Endothelial cell of umbilical vein (primary cell): ENCODE results near the gene XPNPEP1. TPM values are rescaled to one million over a fixed set of nuclear protein-coding genes. Genes with fewer than 3 reads are reported as not detected.

Experiments
- BruUV-seq: library from RNA; stranded (reverse); fragments of 400-500 nt; replicated peaks from 2 replicates; lab custom pipeline; 2021; lab: Mats Ljungman, UMichigan
- CTCF ChIA-PET: fragments of 300-600, 350-600 bp; sonication (Branson Sonifier 250); formaldehyde crosslinking; loops from one replicate; lab custom pipeline; 2021; ENCODE audit warnings: antibody characterized with exemption, inconsistent platforms; lab: Charles Lee
- POLR2A ChIA-PET: fragments of 300-600, 350-600 bp; sonication (Branson Sonifier 250); formaldehyde crosslinking; loops from one replicate; lab custom pipeline; 2021; ENCODE audit warnings: antibody characterized with exemption, inconsistent platforms; lab: Charles Lee
- DNase-seq: peaks from one replicate; pipeline ENCODE4 v3.0.0-alpha.2; 2011; ENCODE audit warnings: low read depth, low spot score
- FAIRE-seq: peaks from 2 replicates; lab custom pipeline; 2011; peaks lifted over from hg19 to GRCh38; lab: Jason Lieb, UNC
- H2AFZ ChIP-seq: 2 replicates; pipeline ENCODE4 v1.6.0; 2012; ENCODE audit warnings: low read depth, low read length, control low read depth, inconsistent platforms
- H3K27ac ChIP-seq: 2 replicates; pipeline ENCODE4 v1.5.1; 2011; ENCODE audit warnings: low read depth, mild to moderate bottlenecking, control low read depth, low read length, moderate library complexity; ENCODE audit not compliant: insufficient read depth
- H3K27me3 ChIP-seq, 2 experiments: 2 replicates each; pipeline versions ENCODE4 v1.6.0 to v1.6.1; 2011; ENCODE audit warnings: low read length in 2 of 2, mixed read lengths in 1 of 2; ENCODE audit not compliant: control insufficient read depth in 2 of 2, insufficient read depth in 2 of 2
- H3K36me3 ChIP-seq, 2 experiments: 2 replicates in 1 of 2; 3 replicates in 1 of 2; pipeline ENCODE4 v1.5.1; 2011; ENCODE audit warnings: low read length in 2 of 2, mild to moderate bottlenecking in 1 of 2, moderate library complexity in 1 of 2; ENCODE audit not compliant: control insufficient read depth in 2 of 2, insufficient read depth in 2 of 2; ENCODE audit errors: extremely low read depth in 1 of 2
- H3K4me1 ChIP-seq: 3 replicates; pipeline ENCODE4 v1.5.1; 2011; ENCODE audit warnings: mild to moderate bottlenecking, low read length; ENCODE audit not compliant: control insufficient read depth, insufficient read depth; ENCODE audit errors: extremely low read depth
- H3K4me2 ChIP-seq: 2 replicates; pipeline ENCODE4 v1.6.1; 2011; ENCODE audit warnings: low read length, control low read depth, mixed read lengths; ENCODE audit not compliant: insufficient read depth
- H3K4me3 ChIP-seq, 3 experiments: fragments of 200-600 bp in 1 of 3; sonication (generic), shearing (Covaris generic) in 1 of 3; replicated peaks in 1 of 3; 2 replicates each; pipeline ENCODE4 v1.5.1; 2011 to 2016; ENCODE audit warnings: control low read depth in 3 of 3, low read length in 3 of 3, mild to moderate bottlenecking in 2 of 3, inconsistent platforms in 1 of 3, low read depth in 1 of 3, moderate library complexity in 1 of 3; ENCODE audit not compliant: insufficient read depth in 1 of 3
- H3K79me2 ChIP-seq: 2 replicates; pipeline ENCODE4 v1.6.0; 2012; ENCODE audit warnings: low read length, inconsistent platforms; ENCODE audit not compliant: control insufficient read depth, insufficient read depth
- H3K9ac ChIP-seq: replicated peaks from 2 replicates; pipeline ENCODE3; 2011; ENCODE audit warnings: low read length, control low read depth; ENCODE audit not compliant: insufficient read depth; ENCODE audit errors: extremely low read depth
- H3K9me1 ChIP-seq: replicated peaks from 3 replicates; pipeline ENCODE4 v1.6.0; 2011; ENCODE audit warnings: mild to moderate bottlenecking, low read length; ENCODE audit not compliant: control insufficient read depth, insufficient read depth; ENCODE audit errors: extremely low read depth
- H3K9me3 ChIP-seq: replicated peaks from 2 replicates; pipeline ENCODE4 v1.5.1; 2012; ENCODE audit warnings: low read length, inconsistent platforms; ENCODE audit not compliant: control insufficient read depth, insufficient read depth
- H4K20me1 ChIP-seq: replicated peaks from 2 replicates; pipeline ENCODE3; 2011; ENCODE audit warnings: mild to moderate bottlenecking, low read length; ENCODE audit not compliant: control insufficient read depth, insufficient read depth; ENCODE audit errors: extremely low read depth
- EZH2 ChIP-seq: IDR thresholded peaks from 2 replicates; pipeline ENCODE4 v1.6.1; 2012; ENCODE audit warnings: borderline replicate concordance, low read depth, mild to moderate bottlenecking, moderate library complexity, low read length, inconsistent platforms; ENCODE audit not compliant: severe bottlenecking
- GATA2 ChIP-seq: IDR thresholded peaks from 2 replicates; pipeline ENCODE4 v1.7.0; 2011; ENCODE audit warnings: low read depth, mild to moderate bottlenecking, moderate library complexity, mixed read lengths, low read length; ENCODE audit not compliant: insufficient read length, insufficient read depth
- dilution Hi-C: fragments of 300-500 bp; cut with MboI; formaldehyde crosslinking; loops from one replicate; pipeline ENCODE4 v1.15.0; 2019; ENCODE audit warnings: low sequenced_read_pairs; ENCODE audit not compliant: extremely low pct_ligation_motif_present
- intact Hi-C: fragments of 100-400 bp; cut with micrococcal nuclease; formaldehyde crosslinking; loops from one replicate; pipeline ENCODE4 v1.10.0; 2022
- polyA plus RNA-seq, 4 experiments: library from polyadenylated mRNA; depleted of rRNA in 3 of 4; stranded (reverse) in 3 of 4; unstranded in 1 of 4; fragments of >200 nt; gene quantifications; 2 replicates each; pipeline versions ENCODE4 v1.2.1 to v1.2.3, GENCODE V29; 2011 to 2012; ENCODE audit warnings: missing spikeins in 1 of 4
- total RNA-seq: library from RNA; stranded (reverse); gene quantifications from 2 replicates; pipeline ENCODE4 v1.2.3, GENCODE V29; 2021
- TF ChIP-seq, protein P1 (sequence below), 2 donors: IDR thresholded peaks; 1 replicate in 1 of 2; 2 replicates in 1 of 2; pipeline ENCODE4 v1.5.1; 2011; ENCODE audit warnings: low read length in 2 of 2, mild to moderate bottlenecking in 2 of 2, moderate library complexity in 2 of 2, control low read depth in 1 of 2, inconsistent platforms in 1 of 2, low read depth in 1 of 2; ENCODE audit not compliant: insufficient read depth in 1 of 2; ENCODE audit errors: extremely low read depth in 1 of 2

Gene XPNPEP1
- total and polyA plus RNA-seq, 2 donors (not counting 3 experiments of a cell fraction or from before 2014, with no cell fraction given) = 81.1 to 245 TPM

DNA sequence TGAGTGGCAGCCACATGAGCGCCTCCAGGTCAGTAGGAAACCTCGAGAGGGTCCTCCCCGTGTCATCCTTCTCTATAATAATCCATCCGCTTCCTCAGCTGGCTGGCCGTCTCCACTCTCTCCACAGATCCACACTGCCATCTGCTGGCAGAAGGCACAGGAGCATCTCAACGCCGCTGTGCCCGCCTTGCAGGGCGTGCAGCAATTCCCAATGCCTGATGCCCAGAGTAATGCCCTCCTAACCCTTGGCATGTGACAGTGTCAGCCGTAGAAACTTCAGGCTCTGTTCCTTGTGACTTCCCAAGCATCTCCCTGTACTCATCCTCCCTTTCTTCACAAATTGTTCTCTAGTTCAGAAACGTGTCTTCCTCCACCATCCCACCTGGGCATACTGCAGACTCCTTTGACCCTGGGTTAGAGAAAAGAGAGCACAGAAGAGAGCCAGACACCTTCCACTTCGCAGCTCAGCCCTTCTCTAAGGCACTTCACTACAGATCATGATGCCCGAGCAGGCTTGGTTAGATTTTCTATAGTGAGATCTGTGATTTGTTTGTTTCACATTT lies 70.8 kb downstream of the XPNPEP1 start:
- H3K4me3 ChIP-seq = no peak overlapping the region
- no peak overlapping the region for H3K4me2 ChIP-seq
- H3K9me3 ChIP-seq = no peaks in the 10 kb centered on the region
- intact Hi-C loops = no loop called here
- no peaks in the 10 kb centered on the region for H4K20me1 ChIP-seq
- no peak overlapping the region for H2AFZ ChIP-seq
- no peaks in the 10 kb centered on the region for H3K79me2 ChIP-seq
- no TSS peak for BruUV-seq
- H3K27ac ChIP-seq = no peak overlapping the region
- peak; percentile 62 for DNase-seq
- TF ChIP-seq GATA2 (no peak), EZH2 (no peak)
- TF ChIP-seq, protein P1, sequence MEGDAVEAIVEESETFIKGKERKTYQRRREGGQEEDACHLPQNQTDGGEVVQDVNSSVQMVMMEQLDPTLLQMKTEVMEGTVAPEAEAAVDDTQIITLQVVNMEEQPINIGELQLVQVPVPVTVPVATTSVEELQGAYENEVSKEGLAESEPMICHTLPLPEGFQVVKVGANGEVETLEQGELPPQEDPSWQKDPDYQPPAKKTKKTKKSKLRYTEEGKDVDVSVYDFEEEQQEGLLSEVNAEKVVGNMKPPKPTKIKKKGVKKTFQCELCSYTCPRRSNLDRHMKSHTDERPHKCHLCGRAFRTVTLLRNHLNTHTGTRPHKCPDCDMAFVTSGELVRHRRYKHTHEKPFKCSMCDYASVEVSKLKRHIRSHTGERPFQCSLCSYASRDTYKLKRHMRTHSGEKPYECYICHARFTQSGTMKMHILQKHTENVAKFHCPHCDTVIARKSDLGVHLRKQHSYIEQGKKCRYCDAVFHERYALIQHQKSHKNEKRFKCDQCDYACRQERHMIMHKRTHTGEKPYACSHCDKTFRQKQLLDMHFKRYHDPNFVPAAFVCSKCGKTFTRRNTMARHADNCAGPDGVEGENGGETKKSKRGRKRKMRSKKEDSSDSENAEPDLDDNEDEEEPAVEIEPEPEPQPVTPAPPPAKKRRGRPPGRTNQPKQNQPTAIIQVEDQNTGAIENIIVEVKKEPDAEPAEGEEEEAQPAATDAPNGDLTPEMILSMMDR (IDR thresholded peaks at IDR 0.05; ENCODE audit: extremely low read depth in 1 of 2, insufficient read depth in 1 of 2, low read depth in 1 of 2, low read length in 2 of 2) = peak; percentile 86 to 92
- dilution Hi-C loops = no loop called here
- no peaks in the 10 kb centered on the region for H3K4me1 ChIP-seq
- H3K36me3 ChIP-seq = no peaks in the 10 kb centered on the region
- H3K27me3 ChIP-seq = peaks cover 0 to 2% of the 10 kb centered on the region in 2 experiments
- FAIRE-seq = peak; percentile 85
- ChIA-PET CTCF (interaction anchor here (0.7 to 1.9 kb wide), 6 partner anchors 9 to 33 kb away, joined by 3 to 7 read pairs (median 3); no protein-coding TSS in a partner anchor), POLR2A (no interaction called here)
- H3K9me1 ChIP-seq = no peaks in the 10 kb centered on the region
- H3K9ac ChIP-seq = no peak overlapping the region
